ENCODE data around the gene ERVMER34-1. TPM values are rescaled to one million over a fixed set of nuclear protein-coding genes. Genes with fewer than 3 reads are reported as not detected.
A peak's percentile ranks its signal among the peaks of the same experiment; 100 is the strongest.

The ERVMER34-1 gene
- total RNA-seq, 4 donors from 2014 or later = 0.08 to 0.93 (median 0.49) TPM

DNA sequence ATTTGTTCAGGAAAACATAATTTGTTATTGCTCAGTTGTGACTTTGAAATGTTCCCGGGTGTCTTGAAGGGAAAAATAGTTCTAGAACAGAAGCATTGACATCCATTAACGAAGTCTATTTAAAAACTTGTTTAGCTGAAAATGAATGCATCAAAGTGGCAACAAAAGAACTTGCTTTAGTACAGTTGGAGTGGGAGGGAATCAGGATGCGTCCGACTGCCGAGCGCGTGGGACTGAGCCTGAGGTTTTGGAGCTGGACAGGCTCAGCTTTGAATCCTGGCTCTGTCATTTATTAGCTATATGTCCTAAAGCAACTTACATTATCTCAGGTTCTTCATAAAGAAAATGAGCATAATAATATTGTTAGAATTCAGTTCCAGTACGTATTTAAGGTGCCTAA, 9.0 kb upstream of the ERVMER34-1 start:
- ATAC-seq = no peak
- Histone ChIP-seq H3K4me3 (no peak overlapping the region), H3K4me1 (peaks cover 0 to 5% (median 0%) of the 10 kb centered on the region in 3 donors), H3K9me3 (no peaks in the 10 kb centered on the region), H3K36me3 (no peaks in the 10 kb centered on the region), H3K27me3 (no peaks in the 10 kb centered on the region), H3K27ac (no peak overlapping the region)
- 73 to 86% methylated on average over 8 of the region's 8 CpGs for WGBS, 2 donors (ENCODE audit: low coverage in 1 of 2)
- TF ChIP-seq CTCF (IDR thresholded peaks at IDR 0.05) (no peak), EP300 (IDR thresholded peaks at IDR 0.05) (no peak), POLR2A (IDR thresholded peaks at IDR 0.05) (no peak), POLR2AphosphoS5 (IDR thresholded peaks at IDR 0.05) (no peak)

GRCh38 chr4:52755426-52755825, 4.2 kb upstream of the ERVMER34-1 start:
- H3K27me3 ChIP-seq = peaks cover 24% of the 10 kb centered on the region
- H3K4me3 ChIP-seq = no peak overlapping the region
- TF ChIP-seq POLR2AphosphoS5 (IDR thresholded peaks at IDR 0.05) (no peak), EP300 (IDR thresholded peaks at IDR 0.05) (no peak), POLR2A (IDR thresholded peaks at IDR 0.05) (no peak), CTCF (IDR thresholded peaks at IDR 0.05) (no peak)
- no peak overlapping the region for H3K27ac ChIP-seq
- H3K4me1 ChIP-seq = peaks cover 0 to 19% (median 0%) of the 10 kb centered on the region in 3 donors
- H3K36me3 ChIP-seq = no peaks in the 10 kb centered on the region
- no peaks in the 10 kb centered on the region for H3K9me3 ChIP-seq
- ATAC-seq = no peak

GRCh38 chr4:52752936-52753335, 1.7 kb upstream of the ERVMER34-1 start:
- 88 to 94% methylated on average over 3 to 6 of the region's 6 CpGs for WGBS, 2 donors (ENCODE audit: low coverage in 1 of 2)

GRCh38 chr4:52751487-52751911, 274 bp upstream of the ERVMER34-1 start:
- Histone ChIP-seq H3K4me3 (peak overlapping the region; percentile 31 to 59), H3K4me1 (peaks cover 0 to 19% (median 0%) of the 10 kb centered on the region in 3 donors), H3K36me3 (no peaks in the 10 kb centered on the region), H3K27me3 (peaks cover 52% of the 10 kb centered on the region), H3K27ac (peak overlapping the region in 1 of 4 donors; percentile 14), H3K9me3 (no peaks in the 10 kb centered on the region)
- 8 to 10% methylated on average over 4 to 8 of the region's 26 CpGs for WGBS, 2 donors (ENCODE audit: low coverage in 1 of 2)
- peak; percentile 59 for ATAC-seq
- TF ChIP-seq EP300 (IDR thresholded peaks at IDR 0.05) = no peak
- no peak for TF ChIP-seq POLR2A (IDR thresholded peaks at IDR 0.05)

More at GRCh38 chr4:52752936-52753335, 1.7 kb upstream of the ERVMER34-1 start:
- Histone ChIP-seq H3K9me3 (no peaks in the 10 kb centered on the region), H3K4me1 (peaks cover 0 to 19% (median 0%) of the 10 kb centered on the region in 3 donors), H3K36me3 (no peaks in the 10 kb centered on the region), H3K27ac (no peak overlapping the region), H3K4me3 (no peak overlapping the region), H3K27me3 (peaks cover 44% of the 10 kb centered on the region)
- TF ChIP-seq POLR2AphosphoS5 (IDR thresholded peaks at IDR 0.05) (no peak), POLR2A (IDR thresholded peaks at IDR 0.05) (no peak), EP300 (IDR thresholded peaks at IDR 0.05) (no peak), CTCF (IDR thresholded peaks at IDR 0.05) (no peak)
- ATAC-seq = no peak

- Histone ChIP-seq H3K27ac (no peak overlapping the region), H3K36me3 (no peaks in the 10 kb centered on the region), H3K4me3 (no peak overlapping the region), H3K4me1 (peaks cover 0 to 14% (median 0%) of the 10 kb centered on the region in 3 donors), H3K9me3 (no peaks in the 10 kb centered on the region), H3K27me3 (peaks cover 52% of the 10 kb centered on the region)
- ATAC-seq = no peak
- WGBS, 2 donors (ENCODE audit: low coverage in 1 of 2) = 98 to 100% methylated on average over 5 to 6 of the region's 11 CpGs
- TF ChIP-seq POLR2AphosphoS5 (IDR thresholded peaks at IDR 0.05) = no peak
- TF ChIP-seq CTCF (IDR thresholded peaks at IDR 0.05) = no peak
- TF ChIP-seq EP300 (IDR thresholded peaks at IDR 0.05) = no peak
- no peak for TF ChIP-seq POLR2A (IDR thresholded peaks at IDR 0.05)
These were observed 1.0 kb downstream of the ERVMER34-1 start for GRCh38 chr4:52750213-52750612.

Measured in gastroesophageal sphincter (tissue), 4 donors.